HG03175 (cell line): ENCODE measurements around the gene RSU1.

Experiments used
- ATAC-seq: cut with Tn5 transposase; IDR thresholded peaks from one replicate; pipeline ENCODE4 v1.9.1; 2021; ENCODE audit warnings: mild to moderate bottlenecking, moderate library complexity; ENCODE audit not compliant: unreplicated experiment

The RSU1 gene

GRCh38 chr10:16611037-16611436, 206.2 kb downstream of the RSU1 start:
- ATAC-seq, result no peak

GRCh38 chr10:16609211-16609610, 208.0 kb downstream of the RSU1 start:
- ATAC-seq, result no peak

DNA sequence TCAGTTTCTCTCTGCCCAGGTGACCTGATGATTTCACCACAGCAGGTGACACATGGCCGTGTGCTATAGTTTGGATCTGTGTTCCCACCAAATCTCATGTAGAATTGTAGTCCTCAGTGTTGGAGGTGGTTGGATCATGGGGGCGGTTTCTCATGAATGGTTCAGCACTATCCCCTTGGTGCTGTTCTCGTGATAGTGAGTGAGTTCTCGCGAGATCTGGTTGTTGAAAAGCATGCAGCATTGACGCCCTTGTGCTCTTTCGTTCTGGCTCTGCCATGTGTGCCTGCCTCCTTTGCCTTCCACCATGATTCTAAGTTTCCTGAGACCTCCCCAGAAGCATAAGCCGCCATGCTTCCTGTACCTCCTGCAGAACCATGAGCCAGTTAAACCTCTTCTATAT, 210.3 kb downstream of the RSU1 start:
- no peak for ATAC-seq

GRCh38 chr10:16606421-16606820, 210.8 kb downstream of the RSU1 start:
- ATAC-seq, result no peak

DNA sequence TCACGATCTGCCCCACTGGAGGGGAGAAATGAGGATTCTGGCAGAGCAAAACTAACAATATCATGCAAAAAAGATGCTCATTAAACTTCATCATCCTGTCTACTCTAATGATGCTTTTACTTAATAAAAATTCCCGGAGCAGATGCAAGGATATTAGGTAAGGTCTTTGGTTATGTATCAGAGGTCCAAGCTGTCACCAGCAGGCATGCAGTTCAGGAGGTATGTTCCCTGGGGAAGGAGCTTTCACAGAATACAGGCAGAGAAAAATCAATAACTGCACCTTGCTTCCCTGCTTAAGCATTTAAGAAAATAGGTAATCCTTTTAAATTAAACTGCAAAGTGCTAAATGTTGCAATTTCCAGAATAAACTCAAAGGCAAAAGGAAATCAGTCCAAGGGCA, 213.9 kb downstream of the RSU1 start:
- no peak for ATAC-seq

GRCh38 chr10:16602104-16602775, 215.0 kb downstream of the RSU1 start:
- ATAC-seq, result no peak

GRCh38 chr10:16599662-16600061, 217.6 kb downstream of the RSU1 start:
- no peak for ATAC-seq

GRCh38 chr10:16597656-16598055, 219.6 kb downstream of the RSU1 start:
- ATAC-seq, result no peak

GRCh38 chr10:16592378-16592777, 224.8 kb downstream of the RSU1 start:
- ATAC-seq, result no peak

GRCh38 chr10:16586358-16587138, 230.7 kb downstream of the RSU1 start:
- peak; percentile 88 for ATAC-seq

DNA sequence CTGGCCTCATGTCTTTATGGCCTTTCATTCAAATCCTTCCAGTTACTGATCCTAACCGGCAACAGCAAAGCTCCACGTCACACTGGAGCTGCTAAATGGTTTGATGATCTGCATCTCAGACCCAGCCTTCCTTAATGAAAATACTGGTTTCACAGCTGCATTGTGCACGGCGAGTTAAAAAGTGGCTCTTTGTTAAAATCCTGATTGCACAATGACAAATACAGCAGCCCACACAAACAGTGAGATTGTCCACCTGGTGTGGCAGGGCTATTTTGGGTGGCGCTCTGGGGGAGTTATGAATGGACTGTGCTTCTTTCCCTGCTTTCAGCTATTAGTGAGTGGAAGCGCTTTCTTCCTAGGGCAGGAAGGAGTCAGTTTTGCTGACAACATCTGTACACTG, 232.1 kb downstream of the RSU1 start:
- ATAC-seq, result no peak

DNA sequence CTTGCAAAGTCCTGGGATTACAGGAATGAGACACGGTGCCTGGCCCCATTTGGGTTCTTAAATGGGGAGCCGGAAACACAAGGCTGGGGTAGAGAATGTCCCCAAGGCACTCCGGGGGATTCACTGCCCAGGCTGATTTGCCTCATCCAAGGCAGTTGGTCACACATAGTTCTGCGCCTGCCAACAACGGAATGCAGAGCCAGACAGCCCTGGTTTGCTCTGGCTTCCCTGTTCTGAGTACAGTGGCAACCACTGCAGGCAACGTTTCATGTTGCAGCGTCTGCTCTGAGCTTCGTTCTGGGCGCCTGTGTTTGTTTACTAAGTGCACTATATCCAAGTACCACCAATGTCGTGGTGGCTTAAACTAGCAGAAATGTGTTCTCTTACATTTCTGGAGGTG, 233.8 kb downstream of the RSU1 start:
- no peak for ATAC-seq

- no peak for ATAC-seq
Measured at GRCh38 chr10:16581202-16581601, 236.0 kb downstream of the RSU1 start.

DNA sequence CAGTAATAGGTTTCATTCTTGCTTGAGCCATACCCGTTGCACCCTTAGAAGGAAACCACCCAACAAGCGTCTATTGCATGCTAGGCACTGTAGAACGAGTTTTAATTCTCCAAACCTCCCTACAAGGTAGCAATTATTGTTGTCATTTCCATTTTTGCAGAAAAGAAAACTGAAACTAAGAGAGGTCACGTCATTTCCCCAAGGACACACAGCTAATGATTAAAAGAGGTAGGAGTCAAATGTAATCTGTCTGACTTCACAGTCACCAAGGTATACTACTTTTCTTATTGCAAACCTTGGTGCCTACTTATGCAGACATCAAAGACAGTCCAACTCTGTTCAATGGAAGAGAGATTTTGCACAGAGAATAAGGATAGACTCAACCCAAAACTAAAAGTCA, 246.5 kb downstream of the RSU1 start:
- ATAC-seq, result peak; percentile 94

- peak; percentile 8 for ATAC-seq
Measured at GRCh38 chr10:16566202-16566805, 250.9 kb downstream of the RSU1 start.

- ATAC-seq, result no peak
Measured at GRCh38 chr10:16565604-16566003, 251.6 kb downstream of the RSU1 start.

DNA sequence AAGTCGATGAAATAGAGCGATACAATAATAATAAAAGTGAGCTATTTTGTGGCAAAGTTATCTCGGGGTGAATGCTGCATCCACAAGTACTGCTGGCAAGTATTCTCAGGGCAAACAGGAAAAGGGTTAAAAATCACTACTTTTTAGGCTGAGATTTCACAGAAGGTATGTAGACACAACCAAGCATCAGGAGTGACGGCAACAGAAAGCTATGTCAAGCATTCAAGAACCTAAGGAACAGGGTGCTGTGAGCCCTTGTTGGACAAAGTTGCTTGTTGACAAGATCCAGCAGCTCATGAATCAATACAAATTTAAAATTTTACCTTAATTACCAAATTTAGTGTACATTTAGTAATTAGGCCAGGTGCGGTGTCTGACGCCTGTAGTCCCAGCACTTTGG, 254.3 kb downstream of the RSU1 start:
- ATAC-seq, result no peak

DNA sequence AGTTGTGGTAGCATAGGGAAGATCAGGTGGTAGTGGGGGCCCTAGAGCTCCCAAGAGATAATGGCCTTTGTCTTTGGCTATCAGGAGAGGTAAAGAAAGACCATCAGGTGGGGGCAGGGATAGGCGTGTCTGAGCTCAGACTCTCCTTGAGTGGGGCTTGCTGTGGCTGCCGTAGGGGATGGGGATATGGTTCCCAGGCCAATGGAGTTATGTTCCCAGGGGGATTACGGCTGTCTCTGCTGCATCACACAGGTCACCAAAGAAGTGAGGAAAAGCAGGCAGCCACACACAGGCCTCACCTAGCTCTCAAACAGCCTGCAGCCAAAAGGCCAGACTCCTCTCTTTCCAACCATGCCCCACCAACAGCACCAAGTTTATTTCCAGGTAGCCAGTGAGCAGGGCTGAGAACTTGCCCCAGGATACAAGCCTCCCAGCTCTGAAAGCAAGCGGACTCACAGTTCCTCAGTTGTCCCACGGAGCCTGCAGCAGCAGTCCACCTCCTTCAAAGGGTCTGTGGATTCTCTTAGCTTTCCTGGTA, 257.9 kb downstream of the RSU1 start:
- ATAC-seq, result no peak

GRCh38 chr10:16547973-16548372, 269.3 kb downstream of the RSU1 start:
- ATAC-seq, result no peak

GRCh38 chr10:16545116-16545736, 272.0 kb downstream of the RSU1 start:
- ATAC-seq, result no peak

DNA sequence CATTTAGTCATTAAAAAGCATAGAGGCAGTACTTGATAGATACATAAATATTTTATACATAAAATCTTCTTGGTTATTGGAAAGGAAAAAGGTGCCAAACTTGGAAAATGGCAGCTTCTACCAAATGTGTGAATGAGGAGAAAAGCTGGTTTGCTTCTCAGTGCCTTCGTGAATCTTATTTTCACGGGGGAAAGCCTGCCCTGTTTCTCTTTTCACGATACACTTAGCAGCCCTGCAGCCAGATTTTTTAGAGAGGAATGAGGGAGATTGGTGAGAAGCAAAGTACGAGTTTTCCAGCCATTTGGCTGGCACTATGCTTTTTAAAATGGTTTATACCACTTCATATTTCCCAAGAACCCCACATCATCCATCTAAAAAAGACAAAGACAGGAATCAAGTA, 272.6 kb downstream of the RSU1 start:
- ATAC-seq, result no peak
